ENCODE data around the gene THADA.
"Not testable (repeated sequence)": the region's sequence is repeated elsewhere in the genome, so short reads cannot be mapped to it uniquely, and the experiment has no call there.

Gene THADA

DNA sequence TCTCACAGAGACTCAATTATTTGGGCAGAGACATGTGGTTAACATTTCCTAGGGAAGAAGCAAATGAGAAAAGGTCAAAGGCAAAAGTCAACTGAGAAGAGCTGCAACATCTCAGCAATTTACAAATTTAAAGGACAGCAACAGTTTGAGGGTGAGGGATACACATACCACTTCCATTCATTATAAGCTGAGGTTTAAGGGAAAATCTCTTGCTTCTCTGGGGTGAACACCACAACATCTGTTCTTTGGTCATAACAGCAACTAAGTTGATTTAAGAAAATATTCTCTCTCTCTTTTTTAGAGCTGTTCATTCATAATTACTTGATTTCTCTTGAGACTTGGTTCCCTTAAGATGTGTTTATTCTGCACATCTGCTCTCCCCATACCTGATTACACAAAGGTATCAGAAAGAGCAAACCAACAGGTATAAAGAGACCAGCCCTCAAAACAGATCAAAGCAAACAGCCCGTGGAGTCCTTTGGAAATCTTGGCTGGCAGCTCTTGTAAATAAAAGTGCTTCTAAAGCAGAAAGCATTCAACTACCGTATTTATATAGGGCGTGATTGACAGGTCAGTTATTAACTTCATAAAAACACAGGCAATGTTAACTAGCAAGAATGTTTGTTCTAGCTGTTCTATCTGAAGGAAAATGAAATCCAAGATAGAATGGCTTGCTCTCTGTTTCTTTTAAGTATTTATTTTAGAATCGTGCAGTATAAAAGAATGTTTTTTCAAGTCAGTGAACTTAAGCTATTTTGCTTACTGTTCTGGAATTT, 132.8 kb downstream of the THADA start:
- DNase-seq = no peak

DNA sequence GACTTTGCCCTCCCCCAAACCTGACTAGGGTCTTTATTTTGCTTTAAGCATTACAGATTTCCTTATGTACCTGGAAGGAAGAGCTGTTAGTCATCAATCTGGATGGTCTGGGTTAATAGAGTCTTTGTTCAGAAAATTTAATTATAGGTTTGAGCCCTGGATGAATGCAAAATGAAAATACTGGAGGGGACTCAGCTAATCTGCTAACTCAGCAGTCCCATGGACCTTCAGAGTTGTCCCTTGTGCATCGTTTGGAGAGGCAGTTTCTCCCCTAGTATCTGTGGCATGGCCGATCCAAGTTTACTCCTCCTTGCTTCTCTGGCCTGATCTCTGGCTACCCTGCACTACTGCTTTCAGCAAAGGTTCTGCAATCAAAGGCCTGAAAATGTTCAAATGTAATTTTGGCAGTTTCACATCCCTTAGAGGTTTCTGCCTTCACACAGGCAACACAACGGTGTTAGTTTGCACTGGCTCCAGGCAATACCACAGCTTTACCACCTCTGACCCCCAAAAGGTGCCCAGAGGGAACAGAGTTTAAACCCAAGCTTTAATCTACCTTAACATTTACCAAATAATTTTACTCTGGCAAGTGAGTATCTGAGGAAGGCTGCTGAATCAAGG, 134.3 kb downstream of the THADA start:
- DNase-seq = no peak

DNA sequence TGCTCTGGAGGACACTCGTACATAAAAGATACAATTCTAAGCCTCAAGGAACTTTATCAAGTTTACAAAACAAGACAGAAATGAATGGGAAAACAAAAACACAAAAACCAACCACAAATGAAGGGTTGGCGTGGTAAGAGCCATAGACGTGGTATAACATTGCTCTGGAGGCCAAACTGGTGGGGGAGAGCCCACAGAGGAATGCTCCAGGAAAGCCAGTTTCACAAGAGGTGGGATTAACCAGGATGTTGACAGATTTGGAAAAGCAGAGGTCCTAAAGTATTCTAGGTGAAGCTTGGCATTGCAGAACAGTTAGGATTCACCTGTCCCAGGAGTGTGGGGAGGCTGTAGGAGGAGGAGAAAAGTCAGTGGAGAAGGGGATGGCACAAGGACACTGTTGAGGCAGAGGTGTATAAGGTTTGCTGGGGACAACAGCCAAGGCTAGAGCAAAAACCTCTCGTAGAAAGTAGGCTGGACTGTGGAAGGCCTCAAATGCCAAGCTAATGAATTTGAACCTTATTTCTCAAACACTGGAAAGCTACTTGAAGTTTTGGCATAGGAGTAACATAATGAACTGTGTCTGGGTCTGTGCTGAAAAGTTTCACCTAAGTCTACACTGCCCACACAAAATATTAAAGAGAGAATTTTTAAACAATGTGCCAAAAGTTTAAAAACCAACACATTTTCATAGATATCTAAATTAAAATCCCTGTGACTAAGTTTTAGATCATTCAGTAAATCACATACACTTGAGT, 135.1 kb downstream of the THADA start:
- DNase-seq = no peak

DNA sequence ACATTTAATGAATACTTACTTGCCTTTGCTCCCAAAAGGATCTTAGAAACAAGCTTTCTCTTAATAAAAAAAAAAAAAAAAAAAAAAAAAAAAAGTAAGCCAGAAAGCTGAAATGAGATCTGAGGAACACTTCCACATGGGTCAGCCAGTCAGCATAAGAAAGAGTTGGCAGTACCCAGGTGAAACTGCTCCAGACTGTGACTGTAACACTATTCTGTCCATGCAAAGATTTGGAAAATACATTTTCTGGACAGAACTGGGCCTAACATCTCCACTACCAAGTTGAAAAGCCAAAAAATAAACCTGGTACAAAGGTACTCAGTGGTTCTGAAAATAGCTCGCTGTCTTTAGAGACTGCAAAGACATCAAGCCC, 135.7 kb downstream of the THADA start:
- DNase-seq = no peak

DNA sequence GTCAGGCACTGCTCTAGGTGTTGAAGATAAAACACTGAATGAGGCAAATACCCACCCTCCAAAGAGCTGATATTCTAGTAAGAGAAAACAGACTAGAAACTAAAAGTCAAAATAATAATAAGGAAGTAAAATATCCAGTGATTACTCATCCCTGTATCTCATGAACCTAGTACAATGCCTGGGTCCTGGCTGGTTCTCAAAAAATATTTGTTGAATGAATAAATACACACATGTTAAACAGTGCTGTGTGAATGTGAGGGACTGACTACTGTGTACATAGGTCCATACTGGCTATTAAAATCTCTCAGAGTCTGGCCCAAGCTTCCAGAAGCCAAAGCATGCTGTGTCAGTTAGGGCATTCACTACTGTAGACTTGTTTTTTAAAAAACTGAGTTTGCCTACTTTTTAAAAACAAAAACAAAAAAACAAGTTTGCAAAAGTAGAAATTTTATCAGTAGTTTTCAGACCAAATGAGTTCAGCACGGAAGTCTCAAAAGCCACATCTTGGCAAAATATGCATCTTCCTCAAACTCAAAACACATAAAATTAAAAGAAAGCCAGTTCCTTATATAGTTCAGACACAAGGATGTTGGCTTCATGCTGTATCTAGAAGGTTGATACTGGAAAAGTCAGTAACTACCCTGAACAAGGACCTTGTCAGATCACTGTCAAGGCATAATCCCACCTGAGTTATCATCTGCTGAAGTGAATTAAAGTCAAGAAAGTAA, 136.2 kb downstream of the THADA start:
- DNase-seq = no peak

DNA sequence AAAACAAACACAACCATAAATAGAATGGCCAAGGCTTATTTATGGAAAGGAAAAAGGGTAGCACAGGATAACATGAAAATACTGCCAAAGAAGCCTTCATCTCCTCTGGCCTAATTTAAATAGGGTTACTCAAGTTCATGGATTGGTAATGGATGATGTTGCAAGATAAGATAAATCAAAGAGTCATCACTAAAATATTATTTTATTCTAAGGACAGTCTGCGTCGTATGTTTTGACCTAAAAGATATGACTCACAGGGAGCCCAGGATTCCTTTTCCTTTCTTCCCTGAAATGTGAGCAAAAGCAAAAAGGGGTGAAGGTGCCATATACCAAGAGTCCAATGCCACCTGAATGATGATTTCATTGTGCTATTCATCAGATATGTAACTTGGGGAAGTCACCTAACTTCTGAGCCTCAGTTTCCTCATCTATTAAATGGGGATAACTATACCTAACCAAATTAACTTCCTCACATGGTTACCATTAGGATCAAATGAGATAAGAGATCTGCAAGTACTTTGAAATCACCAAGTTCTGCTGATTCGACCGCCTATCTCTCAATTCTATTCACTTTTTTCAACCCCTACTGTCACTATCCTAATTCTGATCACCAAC, 137.7 kb downstream of the THADA start:
- no peak for DNase-seq

DNA sequence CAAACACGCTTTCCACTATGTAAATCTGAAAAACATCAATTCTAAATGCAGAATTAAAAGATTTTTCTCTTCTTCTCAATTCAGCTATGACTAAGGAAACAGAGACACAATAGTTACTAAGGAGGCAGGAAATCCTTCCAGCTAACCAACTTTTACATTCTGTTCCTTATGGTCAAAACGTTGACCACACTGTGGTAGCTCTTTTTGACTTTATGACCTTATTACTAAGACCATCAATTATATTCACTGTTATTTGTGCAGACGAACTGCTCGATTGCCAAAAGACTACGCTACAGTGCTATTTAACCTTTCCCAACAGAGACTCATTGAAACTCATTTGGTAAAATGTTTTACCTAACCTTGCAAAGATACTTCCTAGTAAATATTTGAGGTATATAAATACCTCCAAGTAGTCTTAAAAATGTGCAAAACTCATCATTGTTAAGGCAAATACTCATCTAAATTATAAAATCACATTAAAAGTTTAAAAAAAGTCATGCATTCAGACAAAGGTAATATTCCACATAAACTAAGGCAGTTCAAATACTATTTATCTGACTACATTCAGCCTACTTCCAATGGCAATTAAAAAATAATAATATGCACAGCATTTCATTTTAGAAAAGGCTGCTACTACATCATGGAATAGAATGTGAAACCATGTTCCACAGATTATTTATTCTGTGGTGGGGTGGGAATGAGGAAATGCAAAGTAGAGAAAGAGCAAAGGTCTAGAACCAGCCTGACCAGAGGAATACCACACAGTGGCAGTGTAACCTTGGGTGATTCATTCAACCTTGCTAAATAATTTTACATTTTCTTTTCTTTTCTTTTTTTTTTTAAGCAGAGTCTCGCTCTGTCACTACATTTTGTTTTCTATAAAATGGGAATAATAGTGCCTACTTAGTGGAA, 139.9 kb downstream of the THADA start:
- DNase-seq = no peak

DNA sequence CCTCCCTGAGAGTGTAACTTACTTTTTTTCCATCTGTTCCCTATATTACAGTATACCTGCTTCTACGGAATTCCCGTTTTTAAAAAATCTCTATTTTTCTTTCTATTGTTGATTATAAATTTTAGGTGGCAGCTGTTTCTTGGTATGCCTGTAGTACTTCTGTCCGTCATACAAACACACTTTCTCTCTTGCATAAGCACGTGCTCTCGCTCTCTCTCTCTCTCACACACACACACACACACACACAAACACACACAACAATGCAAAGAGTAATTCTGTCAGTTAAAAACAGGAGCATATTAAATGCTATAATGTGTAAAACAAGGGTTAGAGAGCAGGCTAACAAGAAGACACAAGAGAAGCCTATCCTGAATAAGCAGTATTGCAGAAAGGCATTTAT, 140.5 kb downstream of the THADA start:
- no peak for DNase-seq

DNA sequence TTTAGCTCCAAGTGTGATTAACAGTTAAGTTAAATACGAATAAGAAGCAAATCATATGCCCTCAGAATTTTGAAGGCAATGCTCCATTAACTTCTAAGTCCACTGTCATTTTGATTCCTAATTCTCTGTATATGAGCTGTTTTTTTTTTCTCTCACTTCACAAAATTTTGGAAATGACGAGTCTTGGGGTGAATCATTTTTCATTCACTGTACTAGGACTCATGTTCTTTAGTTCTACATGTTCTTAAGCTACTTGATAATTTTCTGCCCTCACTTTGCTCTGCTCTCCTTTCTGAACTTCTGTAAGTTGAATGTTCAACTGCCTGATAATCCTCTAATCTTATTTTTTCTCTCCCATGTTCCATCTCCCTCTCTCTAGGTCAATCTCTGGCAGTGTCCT, 141.0 kb downstream of the THADA start:
- DNase-seq = no peak

DNA sequence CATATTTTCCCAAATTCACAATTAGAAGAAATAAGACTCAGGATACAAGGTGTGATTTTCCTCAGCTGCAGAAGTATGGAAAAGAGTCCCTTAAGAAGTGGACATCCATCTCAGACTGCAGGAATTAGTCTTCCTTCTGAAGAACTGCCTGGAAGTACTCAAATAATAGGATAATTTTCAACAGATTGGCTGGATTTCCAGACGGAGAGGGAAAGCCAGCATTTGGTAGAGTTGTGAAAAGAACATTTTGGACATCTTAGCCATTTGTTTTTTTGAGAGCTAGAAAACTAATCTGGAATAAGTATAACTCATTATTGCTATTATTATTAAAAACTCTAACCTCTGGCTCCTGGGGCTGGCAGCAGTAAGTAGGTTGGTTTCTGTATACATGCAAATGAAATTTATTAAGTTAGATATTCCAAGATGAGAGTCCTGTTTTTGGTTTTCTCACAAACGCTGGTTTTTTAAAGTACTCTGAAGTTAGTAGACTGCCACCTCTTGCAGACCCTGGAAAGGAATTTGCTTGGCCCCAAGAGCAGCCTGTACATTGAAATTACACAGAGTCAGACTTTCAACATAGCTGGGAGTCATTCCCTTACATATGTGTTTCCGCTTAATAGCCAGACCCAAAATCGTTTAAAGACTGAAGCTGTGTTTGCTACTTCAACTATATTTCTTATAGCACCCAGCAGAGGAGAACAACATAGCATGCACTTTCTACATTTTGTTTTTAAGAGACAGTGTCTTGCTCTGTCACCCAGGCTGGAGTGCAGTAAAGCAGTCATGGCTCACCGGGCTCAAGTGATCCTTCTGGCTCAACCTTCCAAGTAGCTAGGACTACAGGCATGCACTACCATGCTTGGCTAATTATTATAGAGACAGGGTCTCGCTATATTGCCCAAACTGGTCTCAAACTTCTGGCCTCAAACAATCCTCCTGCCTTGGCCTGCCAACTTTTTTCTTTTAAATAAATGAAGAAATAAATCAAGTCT, 142.4 kb downstream of the THADA start:
- no peak for DNase-seq

DNA sequence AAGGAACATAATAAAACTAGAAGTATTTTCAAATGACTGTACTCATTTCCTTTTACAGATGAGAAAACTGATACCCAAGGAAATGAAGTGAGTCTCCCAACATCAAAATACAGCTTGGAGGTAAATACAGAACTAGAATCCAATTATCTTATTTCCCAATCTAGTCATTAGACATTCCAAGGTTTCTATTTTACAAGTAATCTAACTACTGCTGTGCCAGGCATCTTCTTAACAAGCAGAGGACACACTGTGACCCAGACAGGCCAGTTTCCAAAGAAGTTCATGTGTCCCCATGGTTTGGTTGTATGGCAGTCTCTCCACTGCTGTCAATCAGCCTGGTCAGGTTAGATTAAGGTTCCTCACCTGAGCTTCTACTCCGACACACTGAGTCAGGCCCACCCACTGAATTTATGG, 143.5 kb downstream of the THADA start:
- DNase-seq = no peak

DNA sequence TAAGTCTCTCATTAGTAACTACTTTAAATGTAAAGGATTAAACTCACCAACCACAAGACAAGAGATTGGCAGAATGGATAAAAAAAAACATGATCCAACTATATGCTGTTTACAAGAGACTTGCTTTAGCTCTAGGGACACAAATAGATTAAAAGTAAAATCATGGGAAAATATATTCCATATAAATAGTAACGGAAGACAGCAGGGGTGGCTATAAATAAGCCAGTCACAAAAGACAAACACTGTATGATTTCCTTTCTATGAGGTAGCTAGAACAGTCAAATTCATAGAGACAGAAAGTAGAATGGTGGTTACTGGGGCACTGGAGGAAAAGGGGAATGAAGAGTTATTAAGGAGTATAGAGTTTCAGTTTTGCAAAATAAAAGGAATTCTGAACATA, 145.2 kb downstream of the THADA start:
- no peak for DNase-seq

DNA sequence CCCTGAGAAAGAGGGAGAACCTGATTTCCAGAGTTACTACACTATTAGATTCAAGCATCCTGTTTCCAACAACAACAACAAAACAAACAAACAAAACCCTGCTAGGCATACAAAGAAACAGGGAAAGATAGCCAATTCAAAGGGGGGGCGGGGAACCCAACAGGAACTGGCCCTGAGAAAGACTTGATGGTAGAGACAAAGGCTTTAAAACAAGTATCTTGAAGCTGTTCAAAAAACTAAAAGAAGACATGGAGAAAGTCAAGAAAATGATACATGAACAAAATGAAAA, 147.1 kb downstream of the THADA start:
- DNase-seq = no peak

DNA sequence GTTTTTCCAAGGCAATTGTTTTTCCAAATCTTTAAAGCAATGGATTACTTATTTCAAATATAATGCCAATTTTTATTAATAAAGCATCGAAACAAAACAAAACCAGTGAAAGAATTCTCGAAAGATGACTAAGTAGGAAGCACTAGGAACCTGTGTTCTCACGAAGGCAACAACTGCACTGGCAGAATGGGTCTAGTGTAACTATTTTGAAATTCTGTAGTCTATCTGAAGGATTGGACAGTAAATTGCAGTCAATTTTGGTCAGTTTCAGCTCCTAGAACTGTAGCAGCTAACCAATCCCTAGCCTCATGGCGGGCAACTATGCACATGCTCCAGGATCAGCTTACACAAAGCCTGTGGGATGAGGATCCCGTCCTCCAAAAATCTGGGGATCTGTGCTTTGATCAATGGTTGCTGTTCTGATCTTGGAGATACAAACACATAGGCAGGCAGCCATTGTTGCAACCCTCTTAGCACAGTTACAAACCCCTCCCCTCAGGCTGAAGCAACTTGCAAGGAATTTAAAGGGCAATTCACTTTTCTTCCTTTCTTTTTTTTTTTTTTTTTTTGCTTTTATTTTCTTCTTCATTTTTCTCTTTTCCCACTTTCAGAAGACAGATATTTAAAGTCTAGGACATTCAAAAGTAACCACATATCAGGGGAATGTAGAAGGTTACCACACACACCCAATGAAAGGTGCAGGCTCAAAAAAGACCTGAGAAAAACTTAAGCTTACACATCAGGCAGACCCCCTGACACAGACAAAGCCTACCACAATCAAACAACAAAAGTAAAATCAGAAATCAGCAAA, 147.6 kb downstream of the THADA start:
- DNase-seq = no peak

DNA sequence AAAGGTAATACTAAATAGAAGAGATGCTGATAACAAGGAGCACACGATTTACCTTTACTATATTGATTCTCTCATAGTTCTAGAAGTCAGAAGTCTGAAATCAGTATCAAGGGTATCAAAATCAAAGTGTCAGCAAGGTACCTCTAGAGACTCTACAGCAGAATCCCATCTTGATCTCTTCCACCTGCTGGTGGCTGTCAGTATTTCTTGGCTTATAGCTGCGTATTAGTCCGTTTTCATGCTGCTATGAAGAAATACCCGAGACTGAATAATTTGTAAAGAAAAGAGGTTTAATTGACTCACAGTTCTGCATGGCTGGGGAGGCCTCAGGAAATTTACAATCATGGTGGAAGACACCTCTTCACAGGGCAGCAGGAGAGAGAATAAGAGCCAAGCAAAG, 149.1 kb downstream of the THADA start:
- not testable (repeated sequence) for DNase-seq

DNA sequence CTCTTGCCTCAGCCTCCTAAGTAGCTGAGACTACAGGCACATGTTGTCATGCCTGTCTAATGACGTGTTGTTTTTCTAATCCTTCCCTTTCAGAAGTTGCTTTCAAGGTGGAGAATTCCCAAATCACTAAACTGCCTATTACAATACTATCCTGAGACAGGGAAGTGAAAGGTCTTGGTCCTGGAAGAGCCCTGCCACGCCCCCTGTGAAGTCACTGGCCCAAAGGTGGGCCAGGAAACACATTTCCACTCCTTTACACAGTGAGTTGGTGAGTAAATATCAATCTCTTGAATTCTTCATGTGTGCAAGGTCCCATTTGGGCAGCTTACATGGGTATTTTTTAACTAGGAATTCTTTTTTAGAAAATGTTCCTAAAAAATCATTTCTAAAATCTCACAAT, 150.1 kb downstream of the THADA start:
- no peak for DNase-seq

DNA sequence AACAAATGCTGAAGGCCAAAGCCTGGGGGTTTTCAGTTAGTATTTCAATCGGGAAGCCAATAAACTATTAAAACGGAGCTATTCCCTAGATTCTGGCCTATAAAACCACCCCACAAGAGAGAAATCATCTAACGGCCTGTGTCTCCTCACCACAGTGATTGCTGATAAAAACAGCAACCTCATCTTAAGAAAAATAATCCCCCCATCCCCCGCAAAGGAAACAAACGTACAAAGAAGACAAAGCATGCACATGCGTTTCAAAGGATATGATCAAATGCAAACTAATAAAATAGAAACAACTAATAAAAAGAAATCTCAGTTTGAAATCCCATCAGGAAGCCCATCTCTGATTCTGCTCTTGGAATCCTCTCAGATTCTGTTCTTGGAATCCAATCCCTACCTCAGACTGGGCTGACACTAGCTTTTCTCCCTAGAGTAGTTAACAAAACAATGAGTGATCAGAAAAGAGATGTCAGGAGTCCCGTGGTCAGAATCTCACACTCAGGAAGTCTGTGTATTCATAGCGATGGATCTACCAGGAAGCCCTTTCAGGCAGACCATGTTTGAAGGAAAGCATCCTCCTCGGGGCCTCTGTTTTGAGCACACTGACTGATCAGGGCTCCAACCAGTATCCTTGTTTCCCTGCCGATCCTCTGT, 150.7 kb downstream of the THADA start:
- DNase-seq = no peak

DNA sequence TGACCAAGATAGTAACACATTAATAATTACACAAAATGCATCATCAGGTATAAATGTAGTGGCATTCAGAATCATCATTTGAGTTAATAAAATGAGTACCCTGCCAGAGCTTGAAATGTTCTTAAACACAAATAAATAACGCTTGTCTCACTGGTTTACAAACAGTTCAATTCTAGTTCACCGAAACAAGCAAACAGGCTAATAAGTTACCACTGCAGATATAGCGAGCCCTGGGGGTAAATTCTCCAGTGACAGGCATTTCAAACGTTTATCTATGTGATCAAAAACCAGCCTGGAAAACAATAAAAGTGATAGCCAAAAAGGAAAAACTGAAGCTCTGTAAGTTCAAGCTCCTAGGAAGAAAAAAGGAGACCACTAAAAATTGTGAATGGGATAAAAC, 152.6 kb downstream of the THADA start:
- DNase-seq = no peak

DNA sequence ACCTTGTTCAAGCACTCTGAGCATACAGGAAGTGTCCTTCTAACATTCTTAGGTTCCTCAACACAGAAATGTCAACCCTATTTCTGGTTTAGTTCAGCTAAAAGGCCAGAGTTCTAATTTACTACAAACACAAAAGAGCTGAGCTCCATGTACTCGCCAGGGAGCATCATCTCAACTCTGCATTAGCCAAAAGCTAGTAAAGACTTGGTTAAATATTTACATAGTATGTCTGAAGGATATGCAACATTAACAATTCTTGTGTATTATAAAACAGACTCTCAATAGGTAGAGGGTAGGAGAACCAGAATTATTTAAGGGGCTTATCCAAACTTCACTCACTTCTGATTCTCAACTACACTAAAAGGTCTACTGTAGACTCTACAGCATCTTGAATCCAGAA, 154.6 kb downstream of the THADA start:
- DNase-seq = no peak

Data from 8988T (cell line).